Activated CD4-positive, CD25-positive, alpha-beta regulatory T cell treated with anti-CD3 and anti-CD28 coated beads, Interleukin-2, amount 50 U/mL, for 16 hours (primary cell): Measurements from ENCODE around the gene GPRC5C.

Experiments
- DNase-seq: peaks from one replicate; pipeline ENCODE4 v3.0.0-alpha.2; 2020; ENCODE audit warnings: low read depth, low spot score

Gene GPRC5C

DNA sequence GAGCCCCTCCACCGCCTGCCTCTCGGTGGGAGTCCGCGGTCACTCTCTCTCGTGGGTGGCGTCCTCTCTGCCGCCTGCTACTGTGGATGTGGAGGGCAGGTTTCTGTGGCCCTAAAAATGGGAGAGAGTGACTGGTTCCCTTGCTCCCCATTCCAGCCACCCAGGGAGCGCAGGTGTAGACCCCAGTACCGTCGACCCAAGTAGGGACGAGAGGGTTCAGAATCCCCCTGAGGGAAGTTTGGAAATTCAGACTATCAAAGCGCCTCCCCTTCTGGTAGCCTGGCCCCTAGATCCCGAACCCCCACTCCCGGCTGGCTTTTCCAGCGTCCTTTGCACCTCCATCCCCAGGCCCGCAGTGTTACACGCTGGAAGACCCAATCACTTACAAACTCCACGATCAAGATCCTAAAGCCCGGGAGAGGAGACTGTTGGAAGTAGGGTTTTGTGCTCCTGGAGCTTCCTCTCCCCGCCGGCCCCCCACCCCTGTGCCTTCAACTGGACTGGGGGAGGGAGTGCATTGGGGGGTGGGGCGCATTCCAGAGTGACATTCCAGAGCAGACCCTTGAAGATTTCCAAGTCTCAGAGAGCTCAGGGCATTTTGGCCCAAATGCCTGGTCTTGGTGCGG lies 991 bp downstream of the GPRC5C start:
- DNase-seq = no peak

GRCh38 chr17:74433421-74434121 lies 1.7 kb downstream of the GPRC5C start:
- DNase-seq = no peak

DNA sequence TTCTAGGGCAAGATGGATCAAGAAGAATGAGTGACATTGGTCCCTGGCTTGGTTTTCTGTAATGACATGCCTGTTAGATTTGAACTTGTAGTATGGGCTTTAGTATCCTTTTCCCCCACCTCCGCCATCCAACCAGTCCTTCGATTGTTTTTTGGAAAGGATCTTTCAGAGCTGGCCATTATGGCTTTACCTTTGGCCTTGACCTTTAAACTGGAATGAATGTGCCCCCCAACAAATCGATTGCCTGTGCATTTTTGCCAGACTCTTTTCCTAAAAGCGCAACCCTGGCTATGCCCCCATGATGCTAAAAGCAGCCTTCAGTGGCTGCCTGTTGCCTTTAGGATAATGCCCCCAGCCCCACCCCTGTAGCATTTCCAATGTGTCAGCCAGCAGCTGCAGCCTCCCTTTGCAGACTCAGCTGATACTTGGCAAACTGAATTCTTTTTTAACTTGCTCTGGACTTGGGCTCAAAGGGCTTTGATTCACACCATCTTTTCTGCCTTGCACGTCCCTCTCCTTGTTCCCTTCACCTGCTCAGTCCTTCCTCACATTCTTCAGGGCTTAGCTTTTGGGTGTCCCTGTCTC lies 4.0 kb downstream of the GPRC5C start:
- no peak for DNase-seq

DNA sequence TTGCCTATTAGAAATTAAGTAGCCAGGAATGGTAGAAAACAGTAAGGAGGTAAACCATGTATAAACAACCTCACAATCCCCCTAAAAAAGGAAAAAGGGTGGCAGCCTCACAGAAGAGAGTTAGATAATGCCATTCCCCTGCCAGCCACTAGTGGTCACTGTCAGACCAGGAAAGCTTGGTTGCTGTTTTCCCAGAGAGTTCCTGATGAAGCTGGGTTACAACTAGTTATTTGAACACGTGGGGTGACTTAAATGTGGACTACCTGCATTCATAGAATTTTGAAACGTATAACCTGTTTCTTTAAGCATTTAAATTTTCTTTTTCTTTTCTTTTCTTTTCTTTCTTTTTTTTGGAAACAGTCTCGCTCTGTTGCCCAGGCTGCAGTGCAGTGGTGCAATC lies 5.8 kb downstream of the GPRC5C start:
- no peak for DNase-seq

DNA sequence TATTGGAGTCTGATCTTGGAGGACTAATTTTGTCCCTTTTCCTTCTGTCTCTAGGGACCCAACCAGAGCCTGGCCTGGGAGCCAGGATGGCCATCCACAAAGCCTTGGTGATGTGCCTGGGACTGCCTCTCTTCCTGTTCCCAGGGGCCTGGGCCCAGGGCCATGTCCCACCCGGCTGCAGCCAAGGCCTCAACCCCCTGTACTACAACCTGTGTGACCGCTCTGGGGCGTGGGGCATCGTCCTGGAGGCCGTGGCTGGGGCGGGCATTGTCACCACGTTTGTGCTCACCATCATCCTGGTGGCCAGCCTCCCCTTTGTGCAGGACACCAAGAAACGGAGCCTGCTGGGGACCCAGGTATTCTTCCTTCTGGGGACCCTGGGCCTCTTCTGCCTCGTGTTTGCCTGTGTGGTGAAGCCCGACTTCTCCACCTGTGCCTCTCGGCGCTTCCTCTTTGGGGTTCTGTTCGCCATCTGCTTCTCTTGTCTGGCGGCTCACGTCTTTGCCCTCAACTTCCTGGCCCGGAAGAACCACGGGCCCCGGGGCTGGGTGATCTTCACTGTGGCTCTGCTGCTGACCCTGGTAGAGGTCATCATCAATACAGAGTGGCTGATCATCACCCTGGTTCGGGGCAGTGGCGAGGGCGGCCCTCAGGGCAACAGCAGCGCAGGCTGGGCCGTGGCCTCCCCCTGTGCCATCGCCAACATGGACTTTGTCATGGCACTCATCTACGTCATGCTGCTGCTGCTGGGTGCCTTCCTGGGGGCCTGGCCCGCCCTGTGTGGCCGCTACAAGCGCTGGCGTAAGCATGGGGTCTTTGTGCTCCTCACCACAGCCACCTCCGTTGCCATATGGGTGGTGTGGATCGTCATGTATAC lies 8.0 kb downstream of the GPRC5C start:
- DNase-seq = no peak

DNA sequence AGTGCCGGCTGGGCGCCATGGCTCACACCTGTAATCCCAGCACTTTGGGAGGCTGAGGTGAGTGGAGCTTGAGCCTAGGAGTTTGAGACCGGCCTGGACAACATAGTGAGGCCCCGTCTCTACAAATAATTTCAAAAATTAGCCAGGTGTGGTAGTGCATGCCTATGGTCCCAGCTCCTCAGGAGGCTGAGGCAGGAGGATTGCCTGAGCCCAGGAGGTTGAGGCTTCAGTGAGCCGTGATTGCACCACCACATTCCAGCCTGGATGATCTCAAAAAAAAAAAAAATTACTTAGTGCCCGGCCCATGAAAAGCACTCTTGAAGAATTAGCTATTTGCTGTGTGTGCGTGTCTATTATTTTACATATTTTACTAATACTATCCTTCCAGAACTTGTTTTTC lies 9.6 kb downstream of the GPRC5C start:
- no peak for DNase-seq

- no peak for DNase-seq
Observed at GRCh38 chr17:74442291-74442669, 10.4 kb downstream of the GPRC5C start.

DNA sequence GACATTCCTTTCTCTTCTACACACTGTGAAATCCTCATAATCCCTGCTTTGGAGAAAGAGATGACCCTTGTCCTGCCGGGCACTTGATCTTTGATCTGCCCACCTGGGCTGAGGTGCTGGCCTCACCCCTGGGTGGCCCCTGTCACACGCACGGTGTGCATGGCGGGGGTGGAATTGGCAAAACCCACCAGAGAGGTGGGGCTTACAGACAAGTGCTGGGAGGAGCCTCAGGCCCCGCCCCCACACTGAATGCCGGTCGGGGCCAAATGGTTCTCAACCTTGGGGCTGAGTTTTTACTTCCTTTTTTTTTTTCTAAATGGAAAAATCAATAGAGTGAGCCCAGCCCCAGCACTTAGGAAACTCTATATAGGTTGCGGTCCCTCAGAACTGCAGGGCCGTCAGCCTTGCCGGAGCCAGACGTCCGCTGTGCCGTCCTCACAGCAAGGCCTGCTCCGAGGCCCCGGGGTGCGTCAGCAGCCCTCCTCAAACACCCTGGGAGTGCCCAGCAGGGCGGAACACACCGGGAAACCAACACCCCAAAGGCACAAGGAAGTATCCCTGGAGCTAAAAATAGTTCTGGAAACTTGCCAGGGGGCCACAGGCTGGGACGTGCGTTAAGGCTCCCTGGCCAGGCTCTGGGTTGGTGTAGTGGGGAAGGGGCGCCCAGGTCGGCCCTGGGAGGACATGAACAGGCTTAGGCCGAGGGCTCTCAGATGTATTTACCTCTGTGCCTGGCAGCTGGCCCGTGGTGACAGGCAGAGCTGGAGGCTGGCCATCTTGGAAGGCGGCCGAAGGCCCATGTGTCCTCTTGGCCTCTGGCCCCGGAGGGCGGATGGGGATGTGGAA lies 11.0 kb downstream of the GPRC5C start:
- DNase-seq = no peak

DNA sequence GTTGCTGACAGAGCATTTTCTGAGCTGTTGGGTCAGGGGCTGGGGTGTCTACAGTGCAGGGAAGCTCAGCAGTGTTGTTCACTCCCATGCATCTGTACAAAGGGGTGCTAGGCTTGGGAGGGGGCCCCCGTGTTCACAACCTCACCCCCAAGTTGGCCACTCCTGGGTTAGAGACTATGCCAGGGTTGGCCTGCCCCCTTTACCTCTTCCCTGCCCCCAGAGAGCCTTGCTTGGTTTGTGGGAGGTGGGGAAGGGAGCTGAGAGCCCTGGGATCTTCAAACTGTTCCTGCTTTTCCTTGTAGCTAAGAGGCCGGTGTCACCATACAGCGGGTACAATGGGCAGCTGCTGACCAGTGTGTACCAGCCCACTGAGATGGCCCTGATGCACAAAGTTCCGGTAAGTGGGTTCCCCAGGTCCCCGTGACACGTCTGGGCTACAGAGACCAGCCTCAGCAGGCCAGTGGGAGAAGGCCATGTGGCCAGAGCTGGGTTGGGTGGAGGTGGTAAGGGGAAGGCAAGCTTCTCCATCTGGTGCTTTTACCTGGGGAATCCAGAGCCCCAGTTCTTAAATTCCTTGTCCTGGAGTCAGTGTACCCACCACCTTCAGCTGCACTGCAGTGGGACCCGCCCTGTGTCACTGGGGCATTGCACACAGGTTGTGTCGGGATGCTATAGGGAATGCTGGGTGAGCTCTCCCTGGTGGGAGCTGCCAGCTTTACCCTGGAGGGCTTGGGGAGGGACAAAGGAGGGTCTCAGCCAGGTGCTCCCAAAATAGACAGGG lies 11.8 kb downstream of the GPRC5C start:
- DNase-seq = no peak

DNA sequence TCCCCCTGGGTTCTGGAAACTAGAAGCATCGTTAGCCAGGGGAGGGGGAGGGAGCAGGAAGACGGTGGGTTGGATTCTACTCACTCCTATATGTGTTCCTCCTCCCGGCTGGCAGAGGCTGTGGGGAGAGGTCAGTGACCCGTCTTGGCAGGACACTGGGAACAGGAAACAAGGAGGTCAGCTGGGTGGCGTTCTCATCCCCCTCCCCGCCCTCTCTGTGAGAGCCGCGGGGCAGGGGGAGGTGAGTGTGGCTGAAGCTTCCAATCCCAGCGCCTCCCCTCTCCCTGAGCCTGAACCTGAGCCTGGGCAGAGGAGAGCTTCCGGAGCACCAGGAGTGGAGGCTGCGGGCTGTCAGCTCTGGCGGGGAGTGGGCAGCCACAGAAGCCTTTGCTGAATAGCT lies 12.5 kb downstream of the GPRC5C start:
- no peak for DNase-seq

DNA sequence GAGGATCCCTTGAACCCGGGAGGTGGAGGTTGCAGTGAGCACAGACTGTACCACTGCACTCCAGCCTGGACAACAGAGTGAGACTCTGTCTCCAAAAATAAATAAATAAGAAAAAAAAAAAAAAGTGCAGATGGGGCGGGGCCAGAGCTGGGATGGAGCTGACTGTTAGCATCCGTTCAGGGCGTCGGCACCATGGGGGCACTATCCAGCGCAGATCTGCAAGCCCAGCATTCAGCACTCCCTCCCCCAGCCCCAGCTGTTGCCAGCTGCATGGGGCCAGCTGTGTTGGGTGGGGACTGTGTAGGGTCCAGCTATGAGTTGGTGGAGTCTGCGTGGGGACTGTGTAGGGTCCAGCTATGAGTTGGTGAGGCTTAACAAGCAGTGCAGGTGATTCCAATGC lies 13.3 kb downstream of the GPRC5C start:
- DNase-seq = no peak

- no peak for DNase-seq
Observed at GRCh38 chr17:74446551-74447500, 14.9 kb downstream of the GPRC5C start.

GRCh38 chr17:74447628-74448159 lies 15.8 kb downstream of the GPRC5C start:
- DNase-seq = no peak

DNA sequence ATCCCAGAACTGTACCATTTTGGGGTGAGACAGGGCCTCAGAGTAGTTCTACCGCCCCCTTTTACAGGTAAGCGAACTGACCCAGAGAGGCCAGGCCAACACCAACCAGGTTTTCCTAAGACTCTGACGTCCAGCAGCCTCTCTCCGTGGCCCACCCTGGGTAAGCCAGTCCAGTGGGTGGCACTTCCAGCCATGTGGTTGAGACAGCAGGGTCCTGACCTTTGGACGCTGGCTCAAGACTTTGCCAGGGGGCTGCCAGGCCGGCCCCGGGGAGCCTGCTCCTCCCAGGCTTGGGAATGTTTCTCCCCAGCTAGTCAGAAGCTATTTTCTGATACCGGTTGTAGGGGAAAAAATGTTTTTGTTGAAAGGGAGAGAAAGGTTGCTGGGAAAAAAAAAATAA lies 16.9 kb downstream of the GPRC5C start:
- DNase-seq = no peak

- DNase-seq = no peak
Observed at GRCh38 chr17:74449306-74449705, 17.4 kb downstream of the GPRC5C start.

GRCh38 chr17:74449773-74450172 lies 17.9 kb downstream of the GPRC5C start:
- no peak for DNase-seq

- no peak for DNase-seq
Observed at GRCh38 chr17:74450231-74450630, 18.3 kb downstream of the GPRC5C start.

DNA sequence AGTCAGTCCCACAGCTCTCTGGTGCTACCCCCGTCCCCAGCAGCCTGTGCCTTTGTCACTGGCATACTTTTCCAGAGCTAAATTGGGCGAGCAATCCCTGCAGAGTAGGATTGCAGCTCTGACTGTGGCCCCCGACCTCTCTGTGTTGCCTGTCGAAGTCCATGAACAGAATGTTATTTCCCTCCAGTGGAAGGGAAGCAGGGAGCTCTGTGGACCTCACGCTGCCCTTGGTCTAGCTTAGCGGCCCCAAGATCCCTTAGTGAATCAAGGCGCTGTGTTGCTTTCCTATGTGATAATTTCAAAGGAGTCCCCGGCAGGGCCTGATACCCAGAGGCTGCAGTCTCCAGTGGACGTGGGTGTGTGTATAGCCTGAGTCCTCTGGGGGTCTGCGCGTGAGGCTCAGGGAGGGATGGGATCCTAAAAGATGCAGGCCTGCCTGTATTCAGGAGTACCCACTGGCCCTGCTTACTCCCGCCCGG lies 19.1 kb downstream of the GPRC5C start:
- DNase-seq = no peak

GRCh38 chr17:74451557-74451956 lies 19.7 kb downstream of the GPRC5C start:
- DNase-seq = no peak
